Kidney tubule cell (primary cell): ENCODE measurements around the gene PBRM1.
A peak's percentile ranks its signal among the peaks of the same experiment; 100 is the strongest.
"Not testable (repeated sequence)": the region's sequence is repeated elsewhere in the genome, so short reads cannot be mapped to it uniquely, and the experiment has no call there.

Source experiments
- DNase-seq: peaks from one replicate; pipeline ENCODE4 v3.0.0-alpha.2; 2018; ENCODE audit warnings: low spot score

PBRM1 gene

GRCh38 chr3:52685709-52686691, at the start of gene PBRM1, which contains the start of gene GNL3:
Gene PBRM1, minus strand, starts transcription at chr3:52685913.
Gene GNL3, plus strand, starts transcription at chr3:52686032. Its CDS starts 61 bp downstream, at chr3:52686093.
- peak; percentile 96 for DNase-seq

DNA sequence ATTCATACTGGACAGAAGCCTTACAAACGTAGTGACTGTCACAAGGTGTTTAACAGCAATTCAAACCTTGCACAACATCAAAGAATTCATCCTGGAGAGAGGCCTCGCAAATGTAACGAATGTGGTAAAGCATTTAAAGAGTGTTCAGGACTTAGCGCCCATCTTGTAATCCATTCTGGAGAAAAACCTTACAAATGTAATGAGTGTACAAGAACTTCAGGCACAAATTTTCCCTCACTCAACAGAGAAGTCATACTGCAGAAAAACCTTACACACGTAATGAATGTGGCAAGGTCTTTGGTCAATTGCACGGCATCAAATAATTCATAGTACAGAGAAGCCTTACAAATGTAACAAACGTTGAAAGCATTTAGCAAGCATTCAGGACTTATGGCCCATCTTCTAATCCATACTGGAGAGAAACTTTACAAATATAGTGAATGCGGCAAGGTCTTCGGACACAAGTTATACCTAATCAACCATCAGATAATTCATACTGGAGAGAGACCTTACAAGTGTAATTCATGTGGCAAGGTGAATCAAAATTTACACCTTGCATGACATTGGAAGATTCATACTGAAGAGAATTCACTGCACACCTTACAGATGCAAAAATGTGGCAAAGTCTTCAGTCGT, 47.7 kb upstream of the PBRM1 start:
- no peak for DNase-seq

- DNase-seq = no peak
Measured at GRCh38 chr3:52731590-52731989, 45.9 kb upstream of the PBRM1 start.

DNA sequence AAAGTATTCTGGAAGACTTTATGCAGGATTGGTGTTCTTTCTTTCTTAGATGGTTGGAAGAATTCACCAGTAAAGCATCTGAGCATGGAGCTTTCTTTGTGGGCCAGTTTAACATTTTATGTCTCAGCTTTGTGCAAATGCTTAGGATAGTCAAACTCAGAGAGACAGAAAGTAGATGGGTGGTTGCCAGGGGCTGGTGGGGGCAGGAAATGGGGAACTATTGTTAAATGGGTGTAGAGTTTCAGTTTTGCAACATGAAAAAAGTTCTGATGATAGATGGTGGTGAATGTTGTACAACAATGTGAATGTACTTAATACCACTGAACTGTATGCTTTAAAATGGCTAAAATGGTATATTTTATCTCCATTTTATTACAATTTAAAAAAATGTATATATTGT, 45.0 kb upstream of the PBRM1 start:
- no peak for DNase-seq

DNA sequence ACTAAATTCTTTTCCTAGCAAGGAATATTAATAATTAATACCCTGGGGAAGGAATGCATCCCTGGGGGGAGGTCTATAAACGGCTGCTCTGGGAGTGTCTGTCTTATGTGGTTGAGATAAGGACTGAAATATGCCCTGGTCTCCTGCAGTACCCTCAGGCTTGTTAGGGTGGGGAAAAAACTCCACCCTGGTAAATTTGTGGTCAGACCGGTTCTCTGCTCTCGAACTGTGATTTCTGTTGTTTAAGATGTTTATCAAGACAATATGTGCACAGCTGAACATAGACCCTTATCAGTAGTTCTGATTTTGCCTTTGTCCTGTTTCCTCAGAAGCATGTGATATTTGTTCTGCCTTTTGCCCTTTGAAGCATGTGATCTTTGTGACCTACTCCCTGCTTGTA, 43.0 kb upstream of the PBRM1 start:
- DNase-seq = not testable (repeated sequence)

- no peak for DNase-seq
Measured at GRCh38 chr3:52724511-52724910, 38.8 kb upstream of the PBRM1 start.

GRCh38 chr3:52723935-52724334, 38.2 kb upstream of the PBRM1 start:
- DNase-seq = no peak

DNA sequence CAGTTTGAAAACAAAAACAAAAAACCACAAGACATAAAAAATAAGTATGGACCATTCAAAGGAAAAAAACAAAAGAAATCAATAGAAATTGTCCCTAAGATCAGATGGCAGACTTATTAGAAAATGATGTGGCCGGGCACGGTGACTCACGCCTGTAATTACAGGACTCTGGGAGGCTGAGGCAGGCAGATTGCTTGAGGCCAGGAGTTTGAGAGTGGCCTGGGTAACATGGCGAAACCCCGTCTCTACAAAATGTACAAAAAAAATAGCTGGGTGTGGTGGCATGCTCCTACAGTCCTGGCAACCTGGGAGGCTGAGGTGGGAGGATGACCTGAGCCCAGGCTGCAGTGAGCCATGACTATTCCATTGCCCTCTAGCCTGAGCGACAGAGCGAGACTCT, 36.8 kb upstream of the PBRM1 start:
- peak; percentile 29 for DNase-seq

DNA sequence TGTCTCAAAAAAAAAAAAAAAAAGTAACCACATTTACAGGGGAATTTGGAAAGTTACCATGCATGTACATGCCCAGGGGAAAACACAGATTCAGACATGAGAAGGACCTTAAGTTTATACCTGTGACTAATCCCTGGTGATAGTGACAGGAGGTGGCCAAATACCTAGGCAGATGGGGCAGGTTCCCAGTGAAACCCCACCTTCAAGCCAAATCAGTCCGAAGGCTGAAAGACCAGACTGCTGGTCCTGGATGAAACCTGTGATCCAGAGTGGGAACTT, 36.0 kb upstream of the PBRM1 start:
- DNase-seq = no peak

DNA sequence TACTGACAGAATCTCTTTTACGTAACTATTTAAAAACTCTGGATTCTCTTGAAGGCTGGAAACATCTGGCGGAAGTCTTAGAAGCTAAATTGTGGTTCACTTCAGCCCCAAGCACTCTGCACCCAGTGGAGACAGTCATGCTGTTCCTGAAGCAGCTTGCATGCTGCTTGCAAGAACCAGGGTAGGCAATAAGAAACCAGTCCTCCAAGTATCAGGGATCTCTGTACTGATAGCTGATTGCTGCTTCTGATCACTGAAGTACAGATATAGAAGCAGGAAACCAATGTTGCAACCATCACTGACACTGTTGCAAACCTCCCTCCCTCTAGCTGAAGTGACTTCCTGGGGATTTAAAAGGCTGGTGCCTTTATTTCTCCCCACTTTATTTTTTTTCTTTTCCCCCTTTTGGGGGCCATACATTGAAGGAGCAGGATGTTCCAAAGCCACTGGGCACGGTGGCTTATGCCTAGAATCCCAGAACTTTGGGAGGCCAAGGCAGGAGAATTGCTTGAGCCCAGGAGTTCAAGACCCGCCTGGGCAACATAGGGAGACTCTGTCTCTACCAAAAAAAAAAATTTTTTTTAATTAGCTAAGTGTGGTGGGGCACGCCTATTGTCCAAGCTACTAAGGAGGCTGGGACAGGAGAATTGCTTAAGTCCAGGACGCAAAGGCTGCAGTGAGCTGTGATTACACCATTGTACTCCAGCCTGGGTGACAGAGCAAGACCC, 35.5 kb upstream of the PBRM1 start:
- no peak for DNase-seq

DNA sequence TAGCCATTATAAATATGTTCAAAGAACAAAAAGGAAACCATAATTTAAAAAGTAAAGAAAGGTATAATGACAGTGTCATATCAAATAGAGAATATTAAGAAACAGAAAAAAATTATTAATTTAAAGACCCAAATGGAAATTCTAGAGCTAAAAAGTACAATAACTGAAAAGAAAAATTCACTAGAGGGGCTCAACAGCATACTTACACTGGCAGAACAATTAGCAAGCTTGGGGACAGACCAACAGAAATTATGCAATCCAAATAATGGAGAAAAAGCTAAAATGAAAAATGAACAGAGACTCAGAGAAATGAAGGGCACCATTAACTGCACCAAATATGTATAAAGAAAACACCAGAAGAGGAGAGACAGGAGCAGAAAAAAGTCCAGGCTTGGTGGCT, 33.9 kb upstream of the PBRM1 start:
- no peak for DNase-seq

GRCh38 chr3:52715714-52716305, 30.1 kb upstream of the PBRM1 start:
- no peak for DNase-seq

GRCh38 chr3:52714335-52715302, 28.9 kb upstream of the PBRM1 start:
- DNase-seq = no peak

DNA sequence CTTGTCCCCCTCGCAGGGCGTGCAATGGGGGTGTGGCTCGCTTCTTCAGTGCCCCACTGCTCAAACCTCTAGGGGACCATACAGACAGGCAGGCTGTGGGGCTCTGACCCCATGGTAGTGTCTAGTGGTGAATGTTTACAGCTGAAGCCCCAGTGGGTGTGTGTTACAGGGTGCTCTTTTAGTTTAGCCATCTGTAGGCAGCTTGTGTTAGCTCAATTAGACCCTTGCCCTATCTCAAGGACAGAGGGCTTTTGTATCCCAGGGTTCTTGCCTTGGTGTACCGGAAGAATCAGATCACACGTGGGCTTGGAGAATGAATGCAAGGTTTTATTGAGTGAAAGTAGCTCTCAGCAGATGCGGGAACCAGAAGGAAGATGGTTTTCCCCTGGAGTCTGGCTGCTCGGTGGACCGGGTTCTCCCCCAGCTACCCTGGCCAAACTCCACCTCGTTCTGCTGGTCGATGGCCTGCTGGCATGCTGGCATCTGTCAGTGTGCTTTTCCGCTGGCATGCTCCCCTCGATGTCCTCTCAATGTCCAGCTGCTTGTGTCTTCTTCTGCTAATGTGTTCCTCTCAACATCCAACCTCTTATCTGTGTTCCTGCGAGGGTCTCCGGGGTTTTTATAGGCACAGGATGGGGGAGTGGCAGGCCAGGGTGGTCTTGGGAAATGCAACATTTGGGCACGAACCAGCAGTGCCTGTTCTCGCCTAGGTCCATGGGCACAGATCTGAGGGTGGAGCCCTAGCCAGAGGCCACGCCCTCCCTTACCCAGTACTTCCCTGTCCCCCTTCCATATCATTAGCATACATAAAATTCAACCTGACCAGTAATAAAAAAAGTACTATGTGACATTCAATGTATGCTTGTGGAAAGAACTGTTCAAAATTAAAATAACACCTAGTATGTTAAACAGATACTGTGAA, 26.8 kb upstream of the PBRM1 start:
- no peak for DNase-seq

- no peak for DNase-seq
Measured at GRCh38 chr3:52710512-52710911, 24.8 kb upstream of the PBRM1 start.

- DNase-seq = no peak
Measured at GRCh38 chr3:52707585-52707984, 21.9 kb upstream of the PBRM1 start.

GRCh38 chr3:52705688-52706686, 20.3 kb upstream of the PBRM1 start, which contains the start of the genes GLT8D1 and SPCS1:
Gene GLT8D1, minus strand, starts transcription at chr3:52705791. Its CDS starts 5,331 bp downstream, at chr3:52700460.
Gene SPCS1, plus strand, starts transcription at chr3:52706106. Its CDS starts 141 bp downstream, at chr3:52706247.
- DNase-seq = peak; percentile 89

GRCh38 chr3:52705438-52705687, 19.6 kb upstream of the PBRM1 start:
- no peak for DNase-seq
